ENCODE data around the gene HOXD10. TPM values are rescaled to one million over a fixed set of nuclear protein-coding genes. Genes with fewer than 3 reads are reported as not detected.
A peak's percentile ranks its signal among the peaks of the same experiment; 100 is the strongest.

Gene HOXD10
- total RNA-seq, 4 donors from 2014 or later = 0.31 to 0.67 (median 0.52) TPM; not detected in 1

DNA sequence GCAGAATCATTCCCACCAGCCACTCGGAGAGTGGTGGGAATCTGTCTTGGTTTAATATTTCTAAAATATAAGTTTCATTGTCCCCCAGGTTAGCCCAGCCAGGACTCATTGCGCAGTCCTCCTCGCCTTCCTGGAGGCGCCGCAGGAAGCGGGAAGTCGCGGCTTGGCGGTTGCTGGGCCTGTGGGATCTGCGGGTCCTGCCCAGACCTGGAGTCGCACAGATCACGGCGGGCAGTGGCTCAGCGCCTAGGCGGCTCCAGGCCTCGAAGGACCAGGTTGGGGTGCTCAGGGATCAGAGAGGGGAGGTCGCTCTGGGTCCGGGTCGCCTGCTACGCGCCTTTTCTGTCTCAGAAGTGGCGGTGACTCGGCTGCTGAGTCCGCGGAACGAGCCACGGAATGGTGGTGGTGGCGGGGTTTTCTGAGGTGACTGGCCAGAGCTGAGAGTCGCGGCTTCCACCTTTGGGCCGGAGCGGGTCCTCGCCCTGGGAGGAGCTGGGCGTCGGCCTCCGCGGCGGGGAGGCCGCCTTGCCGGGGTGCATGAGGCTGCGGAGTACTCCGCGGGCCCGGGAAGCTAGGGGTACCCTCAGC lies 43.2 kb downstream of the HOXD10 start:
- no peaks in the 10 kb centered on the region for H3K36me3 ChIP-seq
- peaks cover 100% of the 10 kb centered on the region for H3K27me3 ChIP-seq
- TF ChIP-seq EP300 (IDR thresholded peaks at IDR 0.05) (no peak), POLR2AphosphoS5 (IDR thresholded peaks at IDR 0.05) (no peak), POLR2A (IDR thresholded peaks at IDR 0.05) (no peak)
- TF ChIP-seq, protein P1, sequence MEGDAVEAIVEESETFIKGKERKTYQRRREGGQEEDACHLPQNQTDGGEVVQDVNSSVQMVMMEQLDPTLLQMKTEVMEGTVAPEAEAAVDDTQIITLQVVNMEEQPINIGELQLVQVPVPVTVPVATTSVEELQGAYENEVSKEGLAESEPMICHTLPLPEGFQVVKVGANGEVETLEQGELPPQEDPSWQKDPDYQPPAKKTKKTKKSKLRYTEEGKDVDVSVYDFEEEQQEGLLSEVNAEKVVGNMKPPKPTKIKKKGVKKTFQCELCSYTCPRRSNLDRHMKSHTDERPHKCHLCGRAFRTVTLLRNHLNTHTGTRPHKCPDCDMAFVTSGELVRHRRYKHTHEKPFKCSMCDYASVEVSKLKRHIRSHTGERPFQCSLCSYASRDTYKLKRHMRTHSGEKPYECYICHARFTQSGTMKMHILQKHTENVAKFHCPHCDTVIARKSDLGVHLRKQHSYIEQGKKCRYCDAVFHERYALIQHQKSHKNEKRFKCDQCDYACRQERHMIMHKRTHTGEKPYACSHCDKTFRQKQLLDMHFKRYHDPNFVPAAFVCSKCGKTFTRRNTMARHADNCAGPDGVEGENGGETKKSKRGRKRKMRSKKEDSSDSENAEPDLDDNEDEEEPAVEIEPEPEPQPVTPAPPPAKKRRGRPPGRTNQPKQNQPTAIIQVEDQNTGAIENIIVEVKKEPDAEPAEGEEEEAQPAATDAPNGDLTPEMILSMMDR (IDR thresholded peaks at IDR 0.05) = no peak
- peaks cover 0 to 65% (median 17%) of the 10 kb centered on the region in 3 donors for H3K4me1 ChIP-seq
- WGBS, 2 donors (ENCODE audit: low coverage in 1 of 2) = 0% methylated on average over 2 of the region's 44 CpGs; no CpG with 5 or more reads in 1 of the 2 donors
- peaks cover 0 to 5% (median 0%) of the 10 kb centered on the region in 3 donors for H3K9me3 ChIP-seq
- peak overlapping the region in 1 of 2 donors; percentile 21 for H3K4me3 ChIP-seq
- no peak overlapping the region for H3K27ac ChIP-seq
- ATAC-seq = no peak

DNA sequence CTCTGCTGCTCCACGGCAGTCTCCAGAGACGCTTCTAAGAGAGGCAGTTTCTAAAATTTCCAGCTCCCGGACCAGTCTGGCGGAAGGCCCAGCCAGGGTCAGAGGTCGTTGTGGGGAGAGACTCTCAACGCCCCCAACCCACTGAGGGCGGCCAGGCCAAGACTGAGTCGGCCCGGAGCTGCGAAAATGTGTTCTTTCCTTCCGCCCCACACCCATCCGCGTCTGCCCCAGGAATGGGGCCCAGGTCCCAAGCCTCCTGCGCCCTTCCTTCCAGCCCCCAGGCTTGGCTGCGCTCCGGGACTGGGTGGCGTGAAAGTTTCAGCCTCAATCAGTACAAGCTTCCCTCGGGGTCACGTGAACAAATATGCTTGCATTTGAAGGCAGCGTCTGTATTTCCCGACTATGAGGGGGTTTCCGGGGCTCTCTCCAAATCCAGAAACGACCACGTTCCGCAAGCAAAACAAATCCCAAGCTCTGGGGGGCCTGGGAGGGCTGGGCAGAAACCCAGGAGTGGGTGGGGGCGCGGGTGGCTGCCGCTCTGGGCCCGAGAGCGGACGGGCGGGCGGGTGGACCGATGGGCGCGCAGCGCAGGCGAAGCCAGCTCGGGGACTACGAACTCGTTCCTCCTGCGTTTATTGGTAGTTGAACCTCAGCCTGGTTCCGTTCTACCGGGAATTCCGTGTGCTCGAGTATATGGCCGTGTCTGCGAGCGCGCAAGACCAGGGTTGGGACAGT lies 43.8 kb downstream of the HOXD10 start:
- Histone ChIP-seq H3K27ac (no peak overlapping the region), H3K4me3 (peak overlapping the region in 1 of 2 donors; percentile 21), H3K36me3 (no peaks in the 10 kb centered on the region), H3K9me3 (peaks cover 0 to 5% (median 0%) of the 10 kb centered on the region in 3 donors), H3K4me1 (peaks cover 0 to 71% (median 17%) of the 10 kb centered on the region in 3 donors), H3K27me3 (peaks cover 100% of the 10 kb centered on the region)
- TF ChIP-seq POLR2A (IDR thresholded peaks at IDR 0.05) (no peak), POLR2AphosphoS5 (IDR thresholded peaks at IDR 0.05) (no peak), EP300 (IDR thresholded peaks at IDR 0.05) (no peak)
- TF ChIP-seq, protein P1 (IDR thresholded peaks at IDR 0.05) = no peak
- no peak for ATAC-seq
- 40% methylated on average over 2 of the region's 50 CpGs; no CpG with 5 or more reads in 1 of the 2 donors for WGBS, 2 donors (ENCODE audit: low coverage in 1 of 2)

DNA sequence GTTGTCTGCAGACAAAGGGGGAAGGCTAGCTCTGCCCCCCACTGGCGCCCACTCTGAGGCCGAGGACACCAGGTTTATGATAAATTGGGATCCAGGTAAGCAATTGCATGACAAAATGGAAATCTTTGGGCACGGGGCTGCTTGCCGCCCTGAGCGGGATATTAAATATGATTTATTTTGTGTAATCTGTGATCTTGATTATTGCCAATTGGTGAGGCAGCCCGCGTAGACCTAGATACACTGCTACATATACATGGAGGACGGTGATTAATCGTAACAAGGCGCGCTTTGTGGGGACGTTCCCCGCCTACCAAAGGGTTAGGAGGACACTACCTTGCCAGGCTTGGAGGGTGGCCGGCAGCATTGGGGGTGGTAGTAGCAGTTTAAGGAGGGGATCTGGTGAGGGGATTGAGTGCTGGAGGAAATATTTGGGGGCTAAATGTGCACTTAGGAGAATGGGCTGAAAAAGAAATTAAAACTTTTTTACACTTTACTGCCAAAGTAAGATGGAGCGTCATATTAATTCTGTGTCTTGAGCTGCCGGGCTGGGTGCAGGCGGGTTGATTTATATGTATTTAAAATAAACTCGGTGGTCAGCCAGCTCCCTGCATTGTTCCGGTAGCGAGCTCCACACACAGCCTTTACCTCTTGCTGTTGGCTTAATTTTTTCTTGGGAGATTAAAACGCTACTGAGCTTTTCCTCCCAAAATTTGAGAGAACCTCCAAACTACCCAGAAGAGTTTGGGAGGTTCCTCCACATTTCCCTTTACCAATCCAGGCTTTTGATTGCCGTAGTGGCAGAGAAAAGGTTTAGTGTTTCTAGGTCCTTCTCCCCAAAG lies 44.6 kb downstream of the HOXD10 start:
- H3K9me3 ChIP-seq = peaks cover 0 to 5% (median 0%) of the 10 kb centered on the region in 3 donors
- H3K4me3 ChIP-seq = peak overlapping the region in 1 of 2 donors; percentile 21
- ATAC-seq = no peak
- H3K36me3 ChIP-seq = no peaks in the 10 kb centered on the region
- peaks cover 100% of the 10 kb centered on the region for H3K27me3 ChIP-seq
- H3K27ac ChIP-seq = no peak overlapping the region
- TF ChIP-seq, protein P1 (IDR thresholded peaks at IDR 0.05) = no peak
- TF ChIP-seq EP300 (IDR thresholded peaks at IDR 0.05) (no peak), POLR2AphosphoS5 (IDR thresholded peaks at IDR 0.05) (no peak), POLR2A (IDR thresholded peaks at IDR 0.05) (no peak)
- H3K4me1 ChIP-seq = peaks cover 0 to 73% (median 17%) of the 10 kb centered on the region in 3 donors
- WGBS, 2 donors (ENCODE audit: low coverage in 1 of 2) = 21 to 24% methylated on average over 9 to 21 of the region's 22 CpGs

DNA sequence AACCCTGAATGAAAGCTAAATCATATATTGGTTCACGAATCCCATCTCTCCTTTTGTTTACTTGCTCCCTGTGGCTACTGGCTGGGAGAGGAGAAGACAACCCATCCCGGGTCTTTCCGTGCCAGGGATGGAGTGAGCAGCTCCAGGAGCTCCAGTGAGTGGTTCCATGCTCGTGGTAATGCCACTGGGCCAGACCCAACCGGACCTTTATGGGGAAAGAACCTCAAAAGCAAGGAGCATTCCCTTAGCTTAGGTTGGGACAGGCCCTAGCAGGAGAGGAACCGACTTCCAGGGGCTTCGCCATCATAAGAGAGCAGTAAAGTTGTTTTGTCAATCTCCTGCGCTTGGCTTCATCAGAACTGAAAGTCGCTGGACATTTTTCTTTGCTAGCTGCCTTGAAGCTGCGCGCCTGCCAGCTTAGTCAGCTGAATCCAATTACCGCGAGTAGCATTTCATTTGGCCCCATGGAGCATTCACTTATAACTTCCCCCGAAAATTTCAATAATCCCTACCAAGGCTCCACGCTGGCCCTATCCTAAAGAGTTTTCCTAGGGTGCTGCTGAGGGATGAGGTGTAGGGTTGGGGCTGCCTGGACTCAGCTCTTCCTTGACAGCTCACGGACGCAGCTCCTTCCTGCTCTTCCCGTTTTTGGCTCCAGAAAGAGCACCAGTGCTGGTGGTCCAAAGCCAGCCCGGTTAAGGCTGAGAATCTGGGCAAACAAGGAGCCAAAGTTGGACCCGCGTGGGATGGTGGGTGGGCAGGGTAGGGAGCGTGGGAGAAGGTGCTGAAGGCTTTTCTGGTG lies 45.4 kb downstream of the HOXD10 start:
- H3K27ac ChIP-seq = no peak overlapping the region
- no peak for ATAC-seq

More for the DNA sequence above, 45.4 kb downstream of the HOXD10 start:
- Histone ChIP-seq H3K36me3 (no peaks in the 10 kb centered on the region), H3K4me3 (no peak overlapping the region), H3K4me1 (peaks cover 0 to 68% (median 17%) of the 10 kb centered on the region in 3 donors), H3K9me3 (peaks cover 0 to 5% (median 0%) of the 10 kb centered on the region in 3 donors), H3K27me3 (peaks cover 100% of the 10 kb centered on the region)
- TF ChIP-seq POLR2AphosphoS5 (IDR thresholded peaks at IDR 0.05) (no peak), POLR2A (IDR thresholded peaks at IDR 0.05) (no peak), EP300 (IDR thresholded peaks at IDR 0.05) (no peak)
- TF ChIP-seq, protein P1 (IDR thresholded peaks at IDR 0.05) = no peak
- 15 to 19% methylated on average over 4 to 8 of the region's 22 CpGs for WGBS, 2 donors (ENCODE audit: low coverage in 1 of 2)

All from gastroesophageal sphincter (tissue), 4 donors.